ENCODE measurements around the gene KHDRBS1.
"Not testable (repeated sequence)": the region's sequence is repeated elsewhere in the genome, so short reads cannot be mapped to it uniquely, and the experiment has no call there.

KHDRBS1 gene

GRCh38 chr1:32031578-32032274 is 18.1 kb downstream of the KHDRBS1 start:
- DNase-seq = no peak
- no peak for TF ChIP-seq GATA1 (IDR thresholded peaks at IDR 0.05; ENCODE audit: low read depth, low read length)
- no peak for TF ChIP-seq POLR2A (IDR thresholded peaks at IDR 0.05; ENCODE audit: low read length)

GRCh38 chr1:32032275-32032615 is 18.6 kb downstream of the KHDRBS1 start:
- no peak for TF ChIP-seq POLR2A (IDR thresholded peaks at IDR 0.05; ENCODE audit: low read length)
- TF ChIP-seq GATA1 (IDR thresholded peaks at IDR 0.05; ENCODE audit: low read depth, low read length) = no peak
- DNase-seq = no peak

DNA sequence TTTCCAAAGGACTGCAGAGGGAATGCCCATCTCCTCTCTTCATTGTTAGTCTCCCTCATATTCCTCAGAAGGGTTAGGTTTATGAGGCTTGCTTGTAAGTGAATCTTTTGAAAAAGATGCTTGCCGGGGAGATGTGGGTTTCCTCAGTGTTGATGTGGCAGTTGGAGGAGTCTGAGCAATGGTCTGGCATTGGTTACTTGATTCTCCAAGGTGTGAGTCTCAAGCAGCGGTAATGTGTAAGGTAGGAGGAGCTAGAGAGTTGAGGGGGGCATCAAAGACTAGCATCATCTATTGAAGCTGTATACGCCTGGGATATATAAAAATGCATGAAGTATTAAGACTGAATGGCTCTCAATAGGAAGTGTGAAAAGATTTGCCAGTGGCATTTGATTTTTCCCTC is 21.5 kb downstream of the KHDRBS1 start:
- no peak for TF ChIP-seq GATA1 (IDR thresholded peaks at IDR 0.05; ENCODE audit: low read depth, low read length)
- no peak for TF ChIP-seq POLR2A (IDR thresholded peaks at IDR 0.05; ENCODE audit: low read length)
- no peak for DNase-seq

- no peak for DNase-seq
- TF ChIP-seq GATA1 (IDR thresholded peaks at IDR 0.05; ENCODE audit: low read depth, low read length) (no peak), POLR2A (IDR thresholded peaks at IDR 0.05; ENCODE audit: low read length) (no peak)
Measured at GRCh38 chr1:32040711-32041110, 27.0 kb downstream of the KHDRBS1 start.

GRCh38 chr1:32042330-32042729 is 28.7 kb downstream of the KHDRBS1 start:
- no peak for DNase-seq
- TF ChIP-seq POLR2A (IDR thresholded peaks at IDR 0.05; ENCODE audit: low read length) (no peak), GATA1 (IDR thresholded peaks at IDR 0.05; ENCODE audit: low read depth, low read length) (no peak)

DNA sequence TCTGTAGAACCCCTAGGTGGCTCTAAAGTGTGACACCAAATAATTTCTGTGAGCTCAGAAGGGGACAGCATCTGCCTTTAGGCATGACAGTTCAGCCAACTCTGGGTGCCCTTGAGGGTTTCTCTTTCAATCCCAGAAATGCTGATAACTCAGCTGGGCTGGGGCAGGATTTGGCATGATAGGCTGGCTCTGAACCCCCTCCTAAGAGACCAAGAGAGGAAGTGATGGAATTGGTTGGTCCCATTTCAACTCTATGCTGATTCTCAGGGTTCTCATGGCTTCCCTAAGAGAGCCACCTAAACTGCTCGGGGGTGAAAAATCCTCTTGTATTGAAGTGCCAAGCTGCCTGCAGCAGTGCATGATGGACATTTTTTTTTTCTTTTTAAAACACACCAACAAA is 30.6 kb downstream of the KHDRBS1 start:
- DNase-seq = no peak
- no peak for TF ChIP-seq GATA1 (IDR thresholded peaks at IDR 0.05; ENCODE audit: low read depth, low read length)
- no peak for TF ChIP-seq POLR2A (IDR thresholded peaks at IDR 0.05; ENCODE audit: low read length)

- DNase-seq = no peak
- no peak for TF ChIP-seq POLR2A (IDR thresholded peaks at IDR 0.05; ENCODE audit: low read length)
- TF ChIP-seq GATA1 (IDR thresholded peaks at IDR 0.05; ENCODE audit: low read depth, low read length) = no peak
Measured at GRCh38 chr1:32045772-32046171, 32.1 kb downstream of the KHDRBS1 start.

GRCh38 chr1:32047701-32048100 is 34.0 kb downstream of the KHDRBS1 start:
- TF ChIP-seq GATA1 (IDR thresholded peaks at IDR 0.05; ENCODE audit: low read depth, low read length) = no peak
- no peak for DNase-seq

GRCh38 chr1:32048440-32048839 is 34.8 kb downstream of the KHDRBS1 start:
- no peak for DNase-seq
- TF ChIP-seq POLR2A (IDR thresholded peaks at IDR 0.05; ENCODE audit: low read length) (no peak), GATA1 (IDR thresholded peaks at IDR 0.05; ENCODE audit: low read depth, low read length) (no peak)

- DNase-seq = no peak
Measured at GRCh38 chr1:32051706-32052105, 38.0 kb downstream of the KHDRBS1 start.

GRCh38 chr1:32052887-32053286 is 39.2 kb downstream of the KHDRBS1 start:
- peak in 1 of 2 experiments; percentile 17 for DNase-seq
- no peak for TF ChIP-seq GATA1 (IDR thresholded peaks at IDR 0.05; ENCODE audit: low read depth, low read length)
- TF ChIP-seq POLR2A (IDR thresholded peaks at IDR 0.05; ENCODE audit: low read length) = no peak

More at GRCh38 chr1:32051706-32052105, 38.0 kb downstream of the KHDRBS1 start:
- no peak for TF ChIP-seq GATA1 (IDR thresholded peaks at IDR 0.05; ENCODE audit: low read depth, low read length)
- no peak for TF ChIP-seq POLR2A (IDR thresholded peaks at IDR 0.05; ENCODE audit: low read length)

GRCh38 chr1:32055416-32055815 is 41.7 kb downstream of the KHDRBS1 start:
- DNase-seq = no peak
- TF ChIP-seq POLR2A (IDR thresholded peaks at IDR 0.05; ENCODE audit: low read length) (no peak), GATA1 (IDR thresholded peaks at IDR 0.05; ENCODE audit: low read depth, low read length) (no peak)

DNA sequence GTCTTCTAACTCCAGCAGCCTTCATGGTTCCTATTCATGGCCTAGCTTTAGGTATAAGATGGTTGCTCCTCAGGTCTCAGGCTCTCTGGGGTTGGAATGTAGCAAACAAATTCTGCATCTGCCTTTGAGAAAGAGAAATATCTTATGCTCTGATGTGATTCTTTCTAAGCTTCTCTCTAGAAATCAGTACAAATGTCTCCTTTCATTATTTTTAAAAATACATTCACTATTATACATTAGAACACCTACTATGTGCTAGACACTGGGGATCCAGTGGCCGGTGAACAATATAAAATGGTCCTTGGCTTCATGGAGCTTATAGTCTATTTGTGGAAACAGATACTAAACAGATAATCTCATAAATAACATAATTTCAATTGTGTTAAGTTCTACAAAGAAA is 42.9 kb downstream of the KHDRBS1 start:
- TF ChIP-seq POLR2A (IDR thresholded peaks at IDR 0.05; ENCODE audit: low read length) (no peak), GATA1 (IDR thresholded peaks at IDR 0.05; ENCODE audit: low read depth, low read length) (no peak)
- DNase-seq = no peak

DNA sequence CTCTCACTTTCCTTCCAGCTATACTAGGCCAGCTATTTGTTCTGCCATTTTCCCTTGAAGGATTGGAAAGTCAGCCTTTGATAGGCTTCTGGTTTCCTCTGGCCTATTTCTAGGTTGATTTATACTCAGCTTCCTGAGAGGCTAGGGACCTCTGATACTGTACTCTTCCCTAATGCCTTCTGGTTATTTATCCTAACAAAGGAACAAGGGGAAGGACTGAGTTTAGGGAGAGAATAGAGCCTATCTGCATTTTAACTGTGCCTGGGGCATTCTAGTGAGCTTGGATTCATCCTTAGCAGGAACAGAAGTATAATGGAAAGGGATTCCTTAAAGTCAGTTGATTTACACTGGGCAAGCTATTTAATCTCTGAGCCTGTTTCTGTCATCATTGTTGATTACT is 47.2 kb downstream of the KHDRBS1 start:
- no peak for DNase-seq
- TF ChIP-seq POLR2A (IDR thresholded peaks at IDR 0.05; ENCODE audit: low read length) (no peak), GATA1 (IDR thresholded peaks at IDR 0.05; ENCODE audit: low read depth, low read length) (no peak)

- DNase-seq = no peak
- TF ChIP-seq GATA1 (IDR thresholded peaks at IDR 0.05; ENCODE audit: low read depth, low read length) (no peak), POLR2A (IDR thresholded peaks at IDR 0.05; ENCODE audit: low read length) (no peak)
Measured at GRCh38 chr1:32062867-32063230, 49.2 kb downstream of the KHDRBS1 start.

- TF ChIP-seq GATA1 (IDR thresholded peaks at IDR 0.05; ENCODE audit: low read depth, low read length) (no peak), POLR2A (IDR thresholded peaks at IDR 0.05; ENCODE audit: low read length) (no peak)
- peak; percentile 43 to 69 for DNase-seq
Measured at GRCh38 chr1:32063261-32063681, 49.6 kb downstream of the KHDRBS1 start.

GRCh38 chr1:32065613-32066488 is 52.2 kb downstream of the KHDRBS1 start:
- DNase-seq = not testable (repeated sequence)

All from erythroblast (primary cell).